ENCODE results near the gene IL25. TPM values are rescaled to one million over a fixed set of nuclear protein-coding genes. Genes with fewer than 3 reads are reported as not detected.

Gene IL25
- polyA plus RNA-seq, 1 donor (not counting 4 experiments of a cell fraction or from before 2014, with no cell fraction given) = not detected

DNA sequence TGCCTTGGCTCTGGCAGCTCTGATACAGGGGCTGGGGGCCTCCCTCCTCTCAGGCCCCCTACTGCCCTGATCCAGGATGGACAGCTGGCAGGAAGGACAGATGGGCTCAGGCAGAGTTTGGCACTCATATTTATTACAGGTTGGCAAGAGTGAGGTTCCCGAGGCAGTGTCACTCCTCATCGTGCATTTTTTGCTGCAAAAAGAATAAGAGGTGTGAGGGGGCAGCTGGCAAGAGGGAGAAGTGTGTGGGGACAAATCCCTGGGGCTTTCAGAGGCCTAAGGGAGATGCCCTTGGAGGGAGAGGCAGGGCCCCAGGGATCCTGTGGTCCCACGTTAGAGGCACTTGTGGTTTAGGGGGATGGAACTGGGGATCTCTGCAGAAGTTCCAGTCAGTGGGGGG lies 9.3 kb downstream of the IL25 start:
- Histone ChIP-seq H2AFZ (ENCODE audit: control insufficient read depth, low read length) (no peak overlapping the region), H3K27ac (ENCODE audit: control insufficient read depth, insufficient read depth, low read length) (no peak overlapping the region), H3K27me3 (ENCODE audit: control insufficient read depth, extremely low read depth, insufficient read depth, low read length) (peaks cover 7% of the 10 kb centered on the region), H3K4me1 (ENCODE audit: control insufficient read depth, extremely low read depth, insufficient read depth, low read length) (no peaks in the 10 kb centered on the region), H3K4me3 (ENCODE audit: control insufficient read depth in 2 of 3, extremely low read depth in 1 of 3, insufficient read depth in 2 of 3, low read depth in 1 of 3, low read length in 3 of 3) (no peak overlapping the region), H3K9ac (ENCODE audit: control insufficient read depth, extremely low read depth, insufficient read depth, low read length) (no peak overlapping the region), H3K36me3 (ENCODE audit: control insufficient read depth in 2 of 2, extremely low read depth in 1 of 2, insufficient read depth in 2 of 2, low read length in 2 of 2) (no peaks in the 10 kb centered on the region), H3K4me2 (ENCODE audit: control insufficient read depth, extremely low read depth, insufficient read depth, low read depth, low read length) (no peak overlapping the region), H3K9me1 (ENCODE audit: control insufficient read depth, extremely low read depth, insufficient read depth, low read length) (no peaks in the 10 kb centered on the region), H4K20me1 (ENCODE audit: control insufficient read depth, extremely low read depth, insufficient read depth, low read length) (no peaks in the 10 kb centered on the region), H3K9me3 (ENCODE audit: control insufficient read depth, low read depth, low read length) (no peaks in the 10 kb centered on the region), H3K79me2 (ENCODE audit: control insufficient read depth, insufficient read depth, low read length) (no peaks in the 10 kb centered on the region)
- TF ChIP-seq EZH2 (IDR thresholded peaks at IDR 0.05; ENCODE audit: low read length) = no peak
- TF ChIP-seq, protein P1, sequence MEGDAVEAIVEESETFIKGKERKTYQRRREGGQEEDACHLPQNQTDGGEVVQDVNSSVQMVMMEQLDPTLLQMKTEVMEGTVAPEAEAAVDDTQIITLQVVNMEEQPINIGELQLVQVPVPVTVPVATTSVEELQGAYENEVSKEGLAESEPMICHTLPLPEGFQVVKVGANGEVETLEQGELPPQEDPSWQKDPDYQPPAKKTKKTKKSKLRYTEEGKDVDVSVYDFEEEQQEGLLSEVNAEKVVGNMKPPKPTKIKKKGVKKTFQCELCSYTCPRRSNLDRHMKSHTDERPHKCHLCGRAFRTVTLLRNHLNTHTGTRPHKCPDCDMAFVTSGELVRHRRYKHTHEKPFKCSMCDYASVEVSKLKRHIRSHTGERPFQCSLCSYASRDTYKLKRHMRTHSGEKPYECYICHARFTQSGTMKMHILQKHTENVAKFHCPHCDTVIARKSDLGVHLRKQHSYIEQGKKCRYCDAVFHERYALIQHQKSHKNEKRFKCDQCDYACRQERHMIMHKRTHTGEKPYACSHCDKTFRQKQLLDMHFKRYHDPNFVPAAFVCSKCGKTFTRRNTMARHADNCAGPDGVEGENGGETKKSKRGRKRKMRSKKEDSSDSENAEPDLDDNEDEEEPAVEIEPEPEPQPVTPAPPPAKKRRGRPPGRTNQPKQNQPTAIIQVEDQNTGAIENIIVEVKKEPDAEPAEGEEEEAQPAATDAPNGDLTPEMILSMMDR (optimal IDR thresholded peaks at IDR 0.05 in 1 of 3, IDR thresholded peaks at IDR 0.05 in 1 of 3, conservative IDR thresholded peaks at IDR 0.05 in 1 of 3; ENCODE audit: extremely low read depth in 1 of 3, insufficient read depth in 2 of 3, low read length in 3 of 3) = no peak
- FAIRE-seq = no peak
- dilution Hi-C loops (cut with MboI; ENCODE audit: extremely low pct_ligation_motif_present, low sequenced_read_pairs) = no loop called here
- DNase-seq (ENCODE audit: low read depth, low spot score) = no peak

DNA sequence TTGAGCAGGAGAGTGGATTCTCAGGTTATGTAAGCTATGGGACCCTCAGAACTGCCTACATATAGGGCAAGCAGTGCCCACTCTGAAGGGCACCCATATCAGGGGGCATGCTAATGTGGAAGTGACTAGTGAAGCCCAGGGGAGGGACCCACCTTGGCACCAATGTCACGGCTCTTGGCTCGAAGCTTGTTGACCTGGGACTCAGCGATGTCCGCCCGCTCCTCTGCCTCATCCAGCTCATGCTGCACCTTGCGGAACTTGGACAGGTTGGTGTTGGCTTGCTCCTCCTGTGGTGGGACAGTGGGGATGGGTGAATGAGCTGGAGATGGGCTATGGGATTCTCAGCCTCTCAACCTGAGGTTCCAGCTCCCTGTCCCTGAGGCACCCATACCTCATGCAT lies 9.7 kb downstream of the IL25 start:
- no peak overlapping the region for H3K9ac ChIP-seq (ENCODE audit: control insufficient read depth, extremely low read depth, insufficient read depth, low read length)

More for the DNA sequence above, 9.7 kb downstream of the IL25 start:
- H3K27ac ChIP-seq (ENCODE audit: control insufficient read depth, insufficient read depth, low read length) = no peak overlapping the region
- no peaks in the 10 kb centered on the region for H3K9me3 ChIP-seq (ENCODE audit: control insufficient read depth, low read depth, low read length)
- H3K9me1 ChIP-seq (ENCODE audit: control insufficient read depth, extremely low read depth, insufficient read depth, low read length) = no peaks in the 10 kb centered on the region
- no peaks in the 10 kb centered on the region for H4K20me1 ChIP-seq (ENCODE audit: control insufficient read depth, extremely low read depth, insufficient read depth, low read length)
- no peaks in the 10 kb centered on the region for H3K4me1 ChIP-seq (ENCODE audit: control insufficient read depth, extremely low read depth, insufficient read depth, low read length)
- DNase-seq (ENCODE audit: low read depth, low spot score) = no peak
- dilution Hi-C loops (cut with MboI; ENCODE audit: extremely low pct_ligation_motif_present, low sequenced_read_pairs) = no loop called here
- no peak overlapping the region for H2AFZ ChIP-seq (ENCODE audit: control insufficient read depth, low read length)
- H3K4me2 ChIP-seq (ENCODE audit: control insufficient read depth, extremely low read depth, insufficient read depth, low read depth, low read length) = no peak overlapping the region
- H3K4me3 ChIP-seq (ENCODE audit: control insufficient read depth in 2 of 3, extremely low read depth in 1 of 3, insufficient read depth in 2 of 3, low read depth in 1 of 3, low read length in 3 of 3) = no peak overlapping the region
- H3K79me2 ChIP-seq (ENCODE audit: control insufficient read depth, insufficient read depth, low read length) = no peaks in the 10 kb centered on the region
- TF ChIP-seq, protein P1 (optimal IDR thresholded peaks at IDR 0.05 in 1 of 3, IDR thresholded peaks at IDR 0.05 in 1 of 3, conservative IDR thresholded peaks at IDR 0.05 in 1 of 3; ENCODE audit: extremely low read depth in 1 of 3, insufficient read depth in 2 of 3, low read length in 3 of 3) = no peak
- no peak for TF ChIP-seq EZH2 (IDR thresholded peaks at IDR 0.05; ENCODE audit: low read length)
- H3K27me3 ChIP-seq (ENCODE audit: control insufficient read depth, extremely low read depth, insufficient read depth, low read length) = peaks cover 7% of the 10 kb centered on the region
- H3K36me3 ChIP-seq (ENCODE audit: control insufficient read depth in 2 of 2, extremely low read depth in 1 of 2, insufficient read depth in 2 of 2, low read length in 2 of 2) = no peaks in the 10 kb centered on the region
- FAIRE-seq = no peak
